Upper lobe of right lung (tissue), 1 donor: ENCODE data around the gene PEX11B. TPM values are rescaled to one million over a fixed set of nuclear protein-coding genes. Genes with fewer than 3 reads are reported as not detected.
"Not testable (repeated sequence)": the region's sequence is repeated elsewhere in the genome, so short reads cannot be mapped to it uniquely, and the experiment has no call there.

Experiments used
- ATAC-seq: fragments of 200-7000 bp; cut with Tn5 transposase; one replicate; pipeline ENCODE4 v1.9.1; 2020; ENCODE audit warnings: mild to moderate bottlenecking, moderate library complexity
- DNase-seq: peaks from one replicate; pipeline ENCODE4 v3.0.0-alpha.2; 2020
- H3K27ac ChIP-seq: fragments of 200-600 bp; one replicate; pipeline ENCODE4 v1.8.0; 2022
- H3K27me3 ChIP-seq: fragments of 200-600 bp; one replicate; pipeline ENCODE4 v1.8.0; 2022; ENCODE audit warnings: mild to moderate bottlenecking
- H3K36me3 ChIP-seq: fragments of 200-600 bp; one replicate; pipeline ENCODE4 v1.8.0; 2022
- H3K4me1 ChIP-seq: fragments of 200-600 bp; one replicate; pipeline ENCODE4 v1.8.0; 2022
- H3K4me3 ChIP-seq: fragments of 200-600 bp; one replicate; pipeline ENCODE4 v1.8.0; 2022; ENCODE audit warnings: mild to moderate bottlenecking
- H3K9me3 ChIP-seq: fragments of 200-600 bp; one replicate; pipeline ENCODE4 v1.8.0; 2022
- intact Hi-C: fragments of 100-400 bp; cut with DNase I; formaldehyde crosslinking; loops from one replicate; pipeline ENCODE4 v1.11.0; 2022
- total RNA-seq: library from RNA; stranded (reverse); fragmentation: NEBNext Ultra II Directional; extraction: Animal tissue kit (Norgen Biotek cat#: 25700); gene quantifications from one replicate; pipeline ENCODE4 v1.2.1, GENCODE V29; 2021
- TF ChIP-seq, protein P1 (sequence below): fragments of 200-600 bp; IDR thresholded peaks from one replicate; pipeline ENCODE4 v1.8.0; 2022; ENCODE audit warnings: antibody characterized with exemption
- donor health status: DM: no; HTN: yes; CAD: no; lungs with severe emphysema.

The PEX11B gene
- total RNA-seq, 1 donor from 2014 or later = 31.0 TPM

DNA sequence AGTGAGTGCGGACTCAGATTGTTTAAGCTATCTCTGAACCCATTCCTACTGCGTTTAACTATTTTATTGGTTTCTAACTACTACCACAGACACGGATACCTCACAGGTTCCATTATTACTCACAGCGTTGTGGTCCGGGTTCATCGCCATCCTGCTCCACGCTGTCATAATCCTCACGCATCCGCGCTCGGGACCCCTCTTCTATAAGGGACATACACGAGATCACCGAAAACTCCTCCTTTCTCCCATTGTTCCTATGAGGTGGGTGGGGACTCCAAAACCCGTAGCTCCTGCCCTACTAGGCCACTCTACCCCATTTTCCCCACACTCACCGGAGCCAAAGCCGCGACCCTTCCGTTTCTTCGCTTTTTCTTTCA lies 8.2 kb upstream of the PEX11B start:
- H3K9me3 ChIP-seq = no peaks in the 10 kb centered on the region
- H3K27me3 ChIP-seq = no peaks in the 10 kb centered on the region
- peaks cover 19% of the 10 kb centered on the region for H3K36me3 ChIP-seq
- intact Hi-C loops = no loop called here
- TF ChIP-seq, protein P1, sequence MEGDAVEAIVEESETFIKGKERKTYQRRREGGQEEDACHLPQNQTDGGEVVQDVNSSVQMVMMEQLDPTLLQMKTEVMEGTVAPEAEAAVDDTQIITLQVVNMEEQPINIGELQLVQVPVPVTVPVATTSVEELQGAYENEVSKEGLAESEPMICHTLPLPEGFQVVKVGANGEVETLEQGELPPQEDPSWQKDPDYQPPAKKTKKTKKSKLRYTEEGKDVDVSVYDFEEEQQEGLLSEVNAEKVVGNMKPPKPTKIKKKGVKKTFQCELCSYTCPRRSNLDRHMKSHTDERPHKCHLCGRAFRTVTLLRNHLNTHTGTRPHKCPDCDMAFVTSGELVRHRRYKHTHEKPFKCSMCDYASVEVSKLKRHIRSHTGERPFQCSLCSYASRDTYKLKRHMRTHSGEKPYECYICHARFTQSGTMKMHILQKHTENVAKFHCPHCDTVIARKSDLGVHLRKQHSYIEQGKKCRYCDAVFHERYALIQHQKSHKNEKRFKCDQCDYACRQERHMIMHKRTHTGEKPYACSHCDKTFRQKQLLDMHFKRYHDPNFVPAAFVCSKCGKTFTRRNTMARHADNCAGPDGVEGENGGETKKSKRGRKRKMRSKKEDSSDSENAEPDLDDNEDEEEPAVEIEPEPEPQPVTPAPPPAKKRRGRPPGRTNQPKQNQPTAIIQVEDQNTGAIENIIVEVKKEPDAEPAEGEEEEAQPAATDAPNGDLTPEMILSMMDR = no peak
- DNase-seq = no peak
- ATAC-seq = peak; percentile 1
- peaks cover 10% of the 10 kb centered on the region for H3K4me1 ChIP-seq
- H3K4me3 ChIP-seq = peak overlapping the region; percentile 91
- H3K27ac ChIP-seq = peak overlapping the region; percentile 98

DNA sequence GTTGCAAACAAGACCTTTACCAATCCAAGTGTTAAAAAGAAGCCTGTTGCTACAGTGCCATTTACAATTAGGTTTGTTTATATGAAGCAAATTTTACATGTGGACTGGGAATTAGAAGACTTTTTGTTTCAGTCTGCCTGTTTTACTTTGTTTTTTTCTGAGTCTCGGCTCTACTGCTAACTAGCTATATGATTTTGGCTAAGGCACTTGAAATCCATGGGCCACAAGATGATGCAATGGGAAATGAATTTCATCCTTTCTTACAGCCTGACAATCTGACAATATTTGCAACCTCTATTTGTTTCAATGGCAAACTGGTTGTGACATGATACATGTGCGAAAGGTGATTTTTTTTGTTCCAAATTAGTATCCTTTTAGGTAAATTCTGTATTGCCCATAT lies 3.7 kb upstream of the PEX11B start:
- ATAC-seq (no peak), DNase-seq (no peak)
- Histone ChIP-seq H3K27me3 (no peaks in the 10 kb centered on the region), H3K4me1 (peaks cover 26% of the 10 kb centered on the region), H3K9me3 (no peaks in the 10 kb centered on the region), H3K4me3 (no peak overlapping the region), H3K27ac (no peak overlapping the region), H3K36me3 (peaks cover 19% of the 10 kb centered on the region)
- intact Hi-C loops = no loop called here
- TF ChIP-seq, protein P1 = no peak

DNA sequence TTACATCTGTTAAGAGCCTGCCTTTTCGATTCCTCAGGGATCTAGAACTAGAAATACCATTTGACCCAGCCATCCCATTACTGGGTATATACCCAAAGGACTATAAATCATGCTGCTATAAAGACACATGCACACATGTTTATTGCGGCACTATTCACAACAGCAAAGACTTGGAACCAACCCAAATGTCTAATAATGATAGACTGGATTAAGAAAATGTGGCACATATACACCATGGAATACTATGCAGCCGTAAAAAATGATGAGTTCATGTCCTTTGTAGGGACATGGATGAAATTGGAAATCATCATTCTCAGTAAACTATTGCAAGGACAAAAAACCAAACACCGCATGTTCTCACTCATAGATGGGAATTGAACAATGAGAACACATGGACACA lies 1.8 kb upstream of the PEX11B start:
- H3K9me3 ChIP-seq, H3K27ac ChIP-seq, ATAC-seq, intact Hi-C loops, H3K4me3 ChIP-seq, DNase-seq, H3K27me3 ChIP-seq: not testable (repeated sequence)
- Histone ChIP-seq H3K36me3 (peaks cover 24% of the 10 kb centered on the region), H3K4me1 (peaks cover 22% of the 10 kb centered on the region)

DNA sequence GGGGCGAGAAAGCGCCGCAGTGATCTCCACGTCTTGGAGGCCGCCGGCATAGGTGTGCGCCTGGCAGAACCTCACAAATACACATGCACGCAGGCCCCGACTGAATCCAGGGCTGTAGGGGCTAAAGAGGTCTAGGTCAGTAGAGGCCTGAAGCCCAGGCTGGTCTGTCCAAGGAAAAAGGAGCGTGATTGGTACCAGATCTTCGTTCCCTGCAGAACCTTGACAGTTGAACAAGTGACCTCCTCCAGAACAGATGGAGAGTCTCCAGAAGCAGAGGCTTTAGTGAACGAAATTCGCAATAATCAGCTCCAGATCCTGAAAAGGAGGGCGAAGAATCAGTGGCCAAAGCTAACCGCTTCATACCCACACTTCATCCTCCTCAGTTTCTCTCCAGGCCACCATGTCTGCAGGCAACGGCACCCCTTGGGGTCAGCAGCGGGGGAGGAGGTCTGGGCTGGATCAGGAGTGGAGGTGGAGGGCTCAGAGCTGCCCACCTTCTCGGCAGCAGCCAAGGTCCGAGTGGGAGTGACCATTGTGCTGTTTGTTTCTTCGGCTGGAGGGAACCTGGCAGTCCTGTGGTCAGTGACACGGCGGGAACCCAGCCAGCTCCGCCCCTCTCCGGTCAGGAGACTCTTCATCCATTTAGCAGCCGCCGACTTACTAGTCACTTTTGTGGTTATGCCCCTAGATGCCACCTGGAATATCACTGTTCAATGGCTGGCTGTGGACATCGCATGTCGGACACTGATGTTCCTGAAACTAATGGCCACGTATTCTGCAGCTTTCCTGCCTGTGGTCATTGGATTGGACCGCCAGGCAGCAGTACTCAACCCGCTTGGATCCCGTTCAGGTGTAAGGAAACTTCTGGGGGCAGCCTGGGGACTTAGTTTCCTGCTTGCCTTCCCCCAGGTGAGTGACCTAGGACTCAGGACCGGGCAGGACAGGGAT lies 749 bp upstream of the PEX11B start:
- peak overlapping the region; percentile 87 for H3K27ac ChIP-seq
- peak; percentile 88 for DNase-seq
- H3K27me3 ChIP-seq = no peaks in the 10 kb centered on the region
- ATAC-seq = peak; percentile 63
- peaks cover 32% of the 10 kb centered on the region for H3K36me3 ChIP-seq
- H3K9me3 ChIP-seq = no peaks in the 10 kb centered on the region
- TF ChIP-seq, protein P1 = peak; percentile 12
- peak overlapping the region; percentile 83 for H3K4me3 ChIP-seq
- peaks cover 22% of the 10 kb centered on the region for H3K4me1 ChIP-seq
- intact Hi-C loops = loop anchor here (10.0 kb wide), 2 partner anchors 56 to 74 kb away; partner anchors contain the start of gene NUDT17

DNA sequence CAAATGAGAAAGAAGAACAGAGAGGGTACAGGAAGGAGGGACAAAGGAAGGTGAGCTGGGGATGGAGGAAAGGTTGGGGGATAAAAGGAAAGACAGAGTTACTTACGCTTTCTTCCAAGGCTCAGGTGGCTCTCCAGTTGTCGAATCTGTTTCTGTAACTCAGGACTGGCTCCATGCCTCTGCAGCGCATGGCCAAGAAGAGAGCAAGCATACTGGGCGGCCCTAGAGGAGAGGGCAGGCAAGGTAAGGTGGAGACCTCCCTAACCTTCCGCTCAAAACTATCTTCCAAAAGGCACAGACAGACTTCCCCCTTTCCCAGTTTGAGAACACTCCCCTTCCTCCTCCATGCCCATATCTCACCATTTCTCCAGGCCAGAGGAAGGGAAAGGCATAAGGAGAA lies 922 bp downstream of the PEX11B start:
- Histone ChIP-seq H3K27me3 (no peaks in the 10 kb centered on the region), H3K36me3 (peaks cover 40% of the 10 kb centered on the region), H3K4me1 (peaks cover 22% of the 10 kb centered on the region), H3K9me3 (no peaks in the 10 kb centered on the region), H3K4me3 (peak overlapping the region; percentile 83), H3K27ac (peak overlapping the region; percentile 87)
- ATAC-seq (no peak), DNase-seq (peak; percentile 27)
- intact Hi-C loops = loop anchor here (10.0 kb wide), 2 partner anchors 57 to 73 kb away; partner anchors contain the start of gene NUDT17
- TF ChIP-seq, protein P1 = no peak

DNA sequence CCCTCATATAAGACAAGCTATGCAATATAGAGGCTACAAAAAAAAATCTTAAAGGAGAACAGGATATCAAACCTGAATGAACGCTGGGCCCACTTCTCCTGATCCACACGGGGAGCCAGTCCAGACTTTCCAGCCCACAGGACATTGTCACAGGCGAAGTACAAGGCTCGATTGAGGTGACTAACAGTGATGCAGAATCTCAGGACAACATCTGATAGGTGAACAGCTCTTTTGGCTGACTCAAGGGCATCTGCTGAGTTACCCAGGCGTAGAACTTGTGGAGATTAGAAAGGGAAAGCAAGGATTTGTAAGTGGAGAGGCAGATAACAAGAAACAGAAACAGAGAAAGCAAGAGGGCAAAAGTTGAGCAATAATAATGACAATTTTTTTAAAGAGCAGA lies 1.8 kb downstream of the PEX11B start:
- H3K36me3 ChIP-seq = peaks cover 48% of the 10 kb centered on the region
- intact Hi-C loops = loop anchor here (10.0 kb wide), 2 partner anchors 58 to 72 kb away; partner anchors contain the start of gene NUDT17
- no peak for ATAC-seq
- peaks cover 22% of the 10 kb centered on the region for H3K4me1 ChIP-seq
- no peaks in the 10 kb centered on the region for H3K9me3 ChIP-seq
- H3K4me3 ChIP-seq = no peak overlapping the region
- no peaks in the 10 kb centered on the region for H3K27me3 ChIP-seq
- no peak overlapping the region for H3K27ac ChIP-seq
- TF ChIP-seq, protein P1 = no peak
- DNase-seq = no peak
